Parathyroid adenoma (tissue), 2 donors: ENCODE data around the gene GAPDH.

Experiments used
- H2AFZ ChIP-seq: fragments of 300-600 bp; sonication (generic); one replicate; pipeline ENCODE4 v1.7.0; 2017; ENCODE audit warnings: antibody characterized with exemption, mild to moderate bottlenecking
- H3K27ac ChIP-seq: fragments of 300-600 bp; sonication (generic); one replicate; pipeline ENCODE4 v1.7.0; 2017
- H3K27me3 ChIP-seq: fragments of 300-600 bp; sonication (generic); one replicate; pipeline ENCODE4 v1.7.0; 2017; ENCODE audit warnings: low read length; ENCODE audit not compliant: control insufficient read depth, insufficient read depth
- H3K36me3 ChIP-seq: fragments of 300-600 bp; sonication (generic); one replicate; pipeline ENCODE4 v1.7.0; 2017; ENCODE audit warnings: low read length; ENCODE audit not compliant: control insufficient read depth, insufficient read depth
- H3K4me1 ChIP-seq: fragments of 300-600 bp; sonication (generic); one replicate; pipeline ENCODE4 v1.7.0; 2017; ENCODE audit warnings: control low read depth
- H3K4me2 ChIP-seq: fragments of 300-600 bp; sonication (generic); one replicate; pipeline ENCODE4 v1.7.0; 2017; ENCODE audit warnings: low read length
- H3K4me3 ChIP-seq: fragments of 300-600 bp; sonication (generic); one replicate; pipeline ENCODE4 v1.7.0; 2017; ENCODE audit warnings: low read depth, low read length
- H3K79me2 ChIP-seq: fragments of 300-600 bp; sonication (generic); one replicate; pipeline ENCODE4 v1.7.0; 2017; ENCODE audit warnings: control low read depth
- H3K9ac ChIP-seq: fragments of 300-600 bp; sonication (generic); one replicate; pipeline ENCODE4 v1.7.0; 2017; ENCODE audit warnings: mild to moderate bottlenecking
- H3K9me3 ChIP-seq: fragments of 300-600 bp; sonication (generic); one replicate; pipeline ENCODE4 v1.7.0; 2017; ENCODE audit warnings: low read length; ENCODE audit not compliant: control insufficient read depth
- TF ChIP-seq, protein P1 (sequence below): fragments of 300-600 bp; sonication (generic); IDR thresholded peaks from one replicate; pipeline ENCODE4 v1.7.0; 2017; ENCODE audit warnings: antibody characterized with exemption, mild to moderate bottlenecking
- donor health status: primary hyperparathyroidism.

Gene GAPDH

DNA sequence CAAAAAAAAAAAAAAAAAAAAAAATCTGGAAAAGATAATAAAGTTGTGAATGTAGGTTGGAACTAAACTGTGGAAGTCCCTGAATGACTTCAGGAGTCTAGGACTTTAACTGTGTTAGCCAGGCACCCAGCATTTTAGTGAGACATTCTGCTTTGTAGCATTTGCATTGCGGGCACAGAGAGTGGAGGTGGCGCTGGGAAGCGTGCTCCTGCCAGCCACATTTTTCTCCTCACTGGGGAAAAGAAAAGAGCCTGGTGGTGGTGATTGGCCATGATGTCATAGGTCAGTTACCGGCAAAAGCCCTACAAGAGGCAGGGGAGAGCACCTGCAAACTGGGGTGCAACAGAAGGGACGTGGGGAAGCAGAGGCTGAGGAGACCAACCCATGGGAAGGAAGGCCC, 9.7 kb upstream of the GAPDH start:
- no peaks in the 10 kb centered on the region for H3K36me3 ChIP-seq
- H3K79me2 ChIP-seq, result peaks cover 2% of the 10 kb centered on the region
- no peak overlapping the region for H3K27ac ChIP-seq
- no peak overlapping the region for H3K4me3 ChIP-seq
- TF ChIP-seq, protein P1, sequence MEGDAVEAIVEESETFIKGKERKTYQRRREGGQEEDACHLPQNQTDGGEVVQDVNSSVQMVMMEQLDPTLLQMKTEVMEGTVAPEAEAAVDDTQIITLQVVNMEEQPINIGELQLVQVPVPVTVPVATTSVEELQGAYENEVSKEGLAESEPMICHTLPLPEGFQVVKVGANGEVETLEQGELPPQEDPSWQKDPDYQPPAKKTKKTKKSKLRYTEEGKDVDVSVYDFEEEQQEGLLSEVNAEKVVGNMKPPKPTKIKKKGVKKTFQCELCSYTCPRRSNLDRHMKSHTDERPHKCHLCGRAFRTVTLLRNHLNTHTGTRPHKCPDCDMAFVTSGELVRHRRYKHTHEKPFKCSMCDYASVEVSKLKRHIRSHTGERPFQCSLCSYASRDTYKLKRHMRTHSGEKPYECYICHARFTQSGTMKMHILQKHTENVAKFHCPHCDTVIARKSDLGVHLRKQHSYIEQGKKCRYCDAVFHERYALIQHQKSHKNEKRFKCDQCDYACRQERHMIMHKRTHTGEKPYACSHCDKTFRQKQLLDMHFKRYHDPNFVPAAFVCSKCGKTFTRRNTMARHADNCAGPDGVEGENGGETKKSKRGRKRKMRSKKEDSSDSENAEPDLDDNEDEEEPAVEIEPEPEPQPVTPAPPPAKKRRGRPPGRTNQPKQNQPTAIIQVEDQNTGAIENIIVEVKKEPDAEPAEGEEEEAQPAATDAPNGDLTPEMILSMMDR, result no peak
- no peak overlapping the region for H2AFZ ChIP-seq
- H3K4me1 ChIP-seq, result peaks cover 17% of the 10 kb centered on the region
- H3K27me3 ChIP-seq, result no peaks in the 10 kb centered on the region
- no peaks in the 10 kb centered on the region for H3K9me3 ChIP-seq
- no peak overlapping the region for H3K4me2 ChIP-seq
- no peak overlapping the region for H3K9ac ChIP-seq

DNA sequence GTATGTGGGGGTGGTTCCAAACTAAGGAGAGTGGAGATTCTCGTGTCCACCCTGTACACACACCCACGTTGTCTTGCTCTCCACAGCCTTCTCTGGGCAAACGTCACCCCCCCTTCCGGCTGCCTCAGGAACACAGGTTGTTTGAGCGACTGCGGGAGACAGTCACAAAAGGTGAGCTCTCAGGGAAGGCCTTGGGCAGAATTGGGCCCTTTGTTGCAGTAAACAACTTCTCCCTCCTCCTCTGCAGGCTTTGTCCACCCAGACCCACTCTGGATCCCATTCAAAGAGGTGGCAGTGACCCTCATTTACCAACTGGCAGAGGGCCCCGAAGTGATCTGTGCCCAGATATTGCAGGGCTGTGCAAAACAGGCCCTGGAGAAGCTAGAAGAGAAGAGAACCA, 8.1 kb upstream of the GAPDH start:
- Histone ChIP-seq H3K36me3 (no peaks in the 10 kb centered on the region), H3K4me3 (no peak overlapping the region), H3K4me2 (no peak overlapping the region), H3K79me2 (peaks cover 2% of the 10 kb centered on the region), H3K27ac (peak overlapping the region; percentile 42), H3K9me3 (no peaks in the 10 kb centered on the region), H3K4me1 (peaks cover 17% of the 10 kb centered on the region), H3K27me3 (no peaks in the 10 kb centered on the region), H2AFZ (peak overlapping the region; percentile 73), H3K9ac (no peak overlapping the region)
- TF ChIP-seq, protein P1, result no peak

DNA sequence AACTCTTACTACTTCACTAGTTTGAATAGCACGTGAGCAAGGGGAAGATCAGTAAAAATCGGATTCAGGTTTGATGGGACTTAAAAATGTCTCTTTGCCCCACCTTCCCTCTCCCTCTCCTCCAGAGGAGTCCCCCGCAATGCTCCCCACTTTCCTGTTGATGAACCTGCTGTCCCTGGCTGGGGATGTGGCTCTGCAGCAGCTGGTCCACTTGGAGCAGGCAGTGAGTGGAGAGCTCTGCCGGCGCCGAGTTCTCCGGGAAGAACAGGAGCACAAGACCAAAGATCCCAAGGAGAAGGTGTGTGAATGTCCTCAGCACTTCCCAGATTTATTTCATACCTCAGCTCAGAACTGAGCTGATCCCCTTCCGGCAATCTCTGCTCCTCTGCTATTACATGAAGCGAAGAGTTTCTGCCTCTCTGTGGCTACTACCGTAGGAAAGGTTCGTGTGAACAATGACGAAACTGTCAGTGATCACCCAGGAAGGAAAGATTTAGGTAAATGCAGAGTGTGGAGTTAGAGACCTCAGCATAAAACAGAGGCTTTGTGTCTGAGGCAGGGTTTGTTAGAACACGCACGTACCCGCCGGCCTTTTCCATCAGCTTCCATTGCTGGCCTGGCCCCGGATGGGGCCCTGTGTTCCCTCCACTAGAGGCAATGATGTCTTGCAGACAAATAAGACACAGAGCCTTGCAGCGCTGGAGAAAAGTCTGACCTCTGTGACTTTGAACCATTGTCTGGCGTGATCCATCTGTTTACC, 7.4 kb upstream of the GAPDH start:
- peak overlapping the region; percentile 42 for H3K27ac ChIP-seq
- H2AFZ ChIP-seq, result no peak overlapping the region
- H3K27me3 ChIP-seq, result no peaks in the 10 kb centered on the region
- TF ChIP-seq, protein P1, result no peak
- no peak overlapping the region for H3K4me2 ChIP-seq
- no peaks in the 10 kb centered on the region for H3K36me3 ChIP-seq
- H3K9ac ChIP-seq, result no peak overlapping the region
- H3K4me1 ChIP-seq, result peaks cover 17% of the 10 kb centered on the region
- peaks cover 2% of the 10 kb centered on the region for H3K79me2 ChIP-seq
- no peak overlapping the region for H3K4me3 ChIP-seq
- no peaks in the 10 kb centered on the region for H3K9me3 ChIP-seq

DNA sequence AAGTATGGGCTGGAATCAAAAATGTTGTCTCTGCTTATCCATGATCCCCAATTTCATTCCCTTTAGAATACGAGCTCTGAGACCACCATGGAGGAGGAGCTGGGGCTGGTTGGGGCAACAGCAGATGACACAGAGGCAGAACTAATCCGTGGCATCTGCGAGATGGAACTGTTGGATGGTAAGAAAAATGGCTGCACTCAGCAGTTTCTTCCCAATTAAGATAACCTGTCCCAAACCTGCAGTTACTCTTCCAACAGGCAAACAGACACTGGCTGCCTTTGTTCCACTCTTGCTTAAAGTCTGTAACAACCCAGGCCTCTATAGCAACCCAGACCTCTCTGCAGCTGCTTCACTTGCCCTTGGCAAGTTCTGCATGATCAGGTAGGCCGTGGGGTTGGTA, 6.6 kb upstream of the GAPDH start:
- Histone ChIP-seq H3K27ac (no peak overlapping the region), H3K36me3 (no peaks in the 10 kb centered on the region), H3K9me3 (no peaks in the 10 kb centered on the region), H3K27me3 (no peaks in the 10 kb centered on the region), H3K4me3 (no peak overlapping the region), H3K4me1 (peaks cover 24% of the 10 kb centered on the region), H3K9ac (no peak overlapping the region), H2AFZ (no peak overlapping the region), H3K79me2 (peaks cover 2% of the 10 kb centered on the region), H3K4me2 (no peak overlapping the region)
- TF ChIP-seq, protein P1, result no peak
